Tibial nerve (tissue), 4 donors: ENCODE data around the gene DAPP1. TPM values are rescaled to one million over a fixed set of nuclear protein-coding genes. Genes with fewer than 3 reads are reported as not detected.
"Not testable (repeated sequence)": the region's sequence is repeated elsewhere in the genome, so short reads cannot be mapped to it uniquely, and the experiment has no call there.

Experiments
- DNase-seq, 2 donors: peaks; one replicate each; pipeline ENCODE4 v3.0.0-alpha.2; 2019; ENCODE audit warnings: low spot score in 2 of 2
- H3K27ac ChIP-seq, 4 donors: fragments of 200-600 bp; sonication (generic) in 3 of 4; one replicate each; pipeline ENCODE4 v1.5.1; 2017 to 2019; ENCODE audit warnings: mild to moderate bottlenecking in 1 of 4
- H3K27me3 ChIP-seq, 2 donors: fragments of 200-600 bp; sonication (generic) in 1 of 2; one replicate each; pipeline versions ENCODE4 v1.5.1 to v1.6.0; 2017 to 2019
- H3K36me3 ChIP-seq, 3 donors: fragments of 200-600 bp; sonication (generic); one replicate each; pipeline ENCODE4 v1.5.1; 2018 to 2019
- H3K4me1 ChIP-seq, 4 donors: fragments of 200-600 bp; sonication (generic) in 3 of 4; one replicate each; pipeline ENCODE4 v1.5.1; 2017 to 2019
- H3K4me3 ChIP-seq, 4 donors: fragments of 200-600 bp; sonication (generic) in 3 of 4; one replicate each; pipeline ENCODE4 v1.5.1; 2017 to 2019; ENCODE audit warnings: mild to moderate bottlenecking in 1 of 4, moderate library complexity in 1 of 4
- H3K9me3 ChIP-seq, 4 donors: fragments of 200-600 bp; sonication (generic) in 3 of 4; one replicate each; pipeline ENCODE4 v1.5.1; 2017 to 2019
- EP300 ChIP-seq, 2 donors: sonication (generic); formaldehyde crosslinking; IDR thresholded peaks; one replicate each; pipeline ENCODE4 v1.6.1; 2017; ENCODE audit warnings: antibody characterized with exemption in 2 of 2, mild to moderate bottlenecking in 1 of 2
- POLR2A ChIP-seq, 2 donors: fragments of 450-650 bp; IDR thresholded peaks; one replicate each; pipeline ENCODE4 v1.6.1; 2017; ENCODE audit warnings: antibody characterized with exemption in 2 of 2, mild to moderate bottlenecking in 2 of 2, moderate library complexity in 2 of 2
- WGBS, 2 donors: methylation state at CpG; one replicate each; pipeline ENCODE4 v1.1.5; 2018; 5-methylcytosine and 5-hydroxymethylcytosine counted together
- total RNA-seq, 4 donors: library from RNA; depleted of rRNA; stranded (reverse); fragments of >200 nt; gene quantifications; one replicate each; pipeline ENCODE4 v1.1.0, GENCODE V29; 2016
- TF ChIP-seq, protein P1 (sequence below), 5 experiments: fragments of 200-600 bp in 3 of 5; fragments of 450-650 bp in 2 of 5; sonication (generic) in 3 of 5; IDR thresholded peaks; one replicate each; pipeline ENCODE4 v1.5.1; 2016 to 2019; ENCODE audit warnings: antibody characterized with exemption in 5 of 5, mild to moderate bottlenecking in 3 of 5, moderate library complexity in 2 of 5

The DAPP1 gene
- total RNA-seq, 4 donors from 2014 or later, result 0.42 to 4.2 (median 1.2) TPM

DNA sequence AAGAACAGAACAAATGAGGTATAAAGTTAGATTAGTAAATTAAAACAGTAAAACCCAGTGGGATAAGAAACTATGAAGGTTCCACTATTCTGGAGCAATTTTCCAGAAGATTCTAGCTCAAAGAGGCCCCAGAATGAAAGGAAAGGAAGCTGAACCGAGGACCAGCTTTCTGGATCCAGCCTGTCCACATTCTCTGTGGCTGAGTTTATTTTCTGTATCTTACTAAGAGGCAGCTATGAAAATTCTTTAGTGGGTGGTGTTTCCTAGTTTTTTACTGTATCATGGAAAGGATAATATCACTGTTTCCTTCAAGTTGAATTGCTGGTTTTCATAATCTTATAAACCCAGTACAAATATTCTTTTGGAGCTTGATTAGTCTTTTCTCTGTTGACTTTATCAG, 11.8 kb downstream of the DAPP1 start:
- no peaks in the 10 kb centered on the region for H3K9me3 ChIP-seq
- H3K36me3 ChIP-seq, result no peaks in the 10 kb centered on the region
- 56 to 58% methylated on average over 1 of the region's 1 CpG for WGBS, 2 donors
- no peaks in the 10 kb centered on the region for H3K27me3 ChIP-seq
- TF ChIP-seq EP300 (IDR thresholded peaks at IDR 0.05) (no peak), POLR2A (IDR thresholded peaks at IDR 0.05) (no peak)
- TF ChIP-seq, protein P1, sequence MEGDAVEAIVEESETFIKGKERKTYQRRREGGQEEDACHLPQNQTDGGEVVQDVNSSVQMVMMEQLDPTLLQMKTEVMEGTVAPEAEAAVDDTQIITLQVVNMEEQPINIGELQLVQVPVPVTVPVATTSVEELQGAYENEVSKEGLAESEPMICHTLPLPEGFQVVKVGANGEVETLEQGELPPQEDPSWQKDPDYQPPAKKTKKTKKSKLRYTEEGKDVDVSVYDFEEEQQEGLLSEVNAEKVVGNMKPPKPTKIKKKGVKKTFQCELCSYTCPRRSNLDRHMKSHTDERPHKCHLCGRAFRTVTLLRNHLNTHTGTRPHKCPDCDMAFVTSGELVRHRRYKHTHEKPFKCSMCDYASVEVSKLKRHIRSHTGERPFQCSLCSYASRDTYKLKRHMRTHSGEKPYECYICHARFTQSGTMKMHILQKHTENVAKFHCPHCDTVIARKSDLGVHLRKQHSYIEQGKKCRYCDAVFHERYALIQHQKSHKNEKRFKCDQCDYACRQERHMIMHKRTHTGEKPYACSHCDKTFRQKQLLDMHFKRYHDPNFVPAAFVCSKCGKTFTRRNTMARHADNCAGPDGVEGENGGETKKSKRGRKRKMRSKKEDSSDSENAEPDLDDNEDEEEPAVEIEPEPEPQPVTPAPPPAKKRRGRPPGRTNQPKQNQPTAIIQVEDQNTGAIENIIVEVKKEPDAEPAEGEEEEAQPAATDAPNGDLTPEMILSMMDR (IDR thresholded peaks at IDR 0.05), result no peak
- H3K4me3 ChIP-seq, result no peak overlapping the region
- no peak for DNase-seq
- no peaks in the 10 kb centered on the region for H3K4me1 ChIP-seq
- no peak overlapping the region for H3K27ac ChIP-seq

- H3K27me3 ChIP-seq, H3K4me3 ChIP-seq, DNase-seq, H3K9me3 ChIP-seq, H3K27ac ChIP-seq, H3K4me1 ChIP-seq, H3K36me3 ChIP-seq: not testable (repeated sequence)
- WGBS, 2 donors, result 89 to 90% methylated on average over 5 of the region's 5 CpGs
These were observed 13.4 kb downstream of the DAPP1 start for GRCh38 chr4:99830051-99830450.

DNA sequence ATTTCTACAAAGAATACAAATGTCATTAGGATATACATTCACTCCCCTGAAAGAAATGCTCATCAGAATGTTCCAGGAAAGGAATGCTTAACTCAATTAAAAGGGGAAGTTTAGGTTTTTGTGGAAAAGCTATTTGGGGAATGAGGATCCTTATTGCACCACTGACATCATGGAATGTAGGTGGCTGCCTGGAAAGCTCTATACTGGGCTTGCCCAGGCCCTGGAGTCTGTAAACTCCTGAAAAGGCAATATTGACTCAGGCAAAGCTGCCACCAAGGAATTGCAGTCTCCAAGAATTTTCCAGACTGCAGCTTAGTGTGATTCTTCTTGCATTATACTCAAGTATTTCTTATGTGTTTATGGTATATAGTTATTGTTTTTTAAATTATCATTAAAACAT, 15.7 kb downstream of the DAPP1 start:
- H3K27ac ChIP-seq, result no peak overlapping the region
- H3K9me3 ChIP-seq, result no peaks in the 10 kb centered on the region
- no peak overlapping the region for H3K4me3 ChIP-seq
- TF ChIP-seq EP300 (IDR thresholded peaks at IDR 0.05) (no peak), POLR2A (IDR thresholded peaks at IDR 0.05) (no peak)
- TF ChIP-seq, protein P1 (IDR thresholded peaks at IDR 0.05), result no peak
- H3K4me1 ChIP-seq, result no peaks in the 10 kb centered on the region
- H3K27me3 ChIP-seq, result no peaks in the 10 kb centered on the region
- DNase-seq, result no peak
- no peaks in the 10 kb centered on the region for H3K36me3 ChIP-seq

- Histone ChIP-seq H3K4me1 (no peaks in the 10 kb centered on the region), H3K36me3 (no peaks in the 10 kb centered on the region), H3K9me3 (no peaks in the 10 kb centered on the region), H3K4me3 (no peak overlapping the region), H3K27ac (no peak overlapping the region), H3K27me3 (no peaks in the 10 kb centered on the region)
- TF ChIP-seq, protein P1 (IDR thresholded peaks at IDR 0.05), result no peak
- TF ChIP-seq EP300 (IDR thresholded peaks at IDR 0.05), result no peak
- no peak for TF ChIP-seq POLR2A (IDR thresholded peaks at IDR 0.05)
- no peak for DNase-seq
- WGBS, 2 donors, result 46 to 49% methylated on average over 3 of the region's 3 CpGs
These were observed 16.1 kb downstream of the DAPP1 start for GRCh38 chr4:99832758-99833157.

- DNase-seq, result no peak
- Histone ChIP-seq H3K27me3 (no peaks in the 10 kb centered on the region), H3K4me1 (no peaks in the 10 kb centered on the region), H3K9me3 (no peaks in the 10 kb centered on the region), H3K36me3 (no peaks in the 10 kb centered on the region), H3K27ac (no peak overlapping the region), H3K4me3 (no peak overlapping the region)
- 84 to 92% methylated on average over 5 of the region's 5 CpGs for WGBS, 2 donors
- TF ChIP-seq, protein P1 (IDR thresholded peaks at IDR 0.05), result no peak
- TF ChIP-seq POLR2A (IDR thresholded peaks at IDR 0.05), result no peak
- TF ChIP-seq EP300 (IDR thresholded peaks at IDR 0.05), result no peak
These were observed 17.1 kb downstream of the DAPP1 start for GRCh38 chr4:99833756-99834155.

DNA sequence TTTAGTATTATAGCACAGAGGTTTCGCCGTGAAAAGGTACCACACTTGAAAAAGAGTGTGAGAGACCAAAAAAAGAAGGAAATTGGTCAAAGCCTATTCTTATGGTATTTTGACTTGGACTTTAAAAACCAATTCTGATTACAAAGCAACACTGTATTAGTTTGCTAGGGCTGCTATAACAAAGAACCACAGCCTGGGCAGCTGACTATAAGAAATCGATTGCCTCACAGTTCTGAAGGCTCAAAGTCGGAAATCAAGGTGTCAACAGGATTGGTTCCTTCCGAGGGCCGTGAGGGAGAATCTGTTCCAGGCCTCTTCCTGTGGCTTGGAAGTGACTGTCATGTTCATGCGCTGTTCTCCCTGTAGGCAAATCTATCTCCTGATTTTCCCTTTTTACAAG, 17.9 kb downstream of the DAPP1 start:
- H3K9me3 ChIP-seq, result no peaks in the 10 kb centered on the region
- 93 to 95% methylated on average over 7 of the region's 7 CpGs for WGBS, 2 donors
- TF ChIP-seq EP300 (IDR thresholded peaks at IDR 0.05) (no peak), POLR2A (IDR thresholded peaks at IDR 0.05) (no peak)
- TF ChIP-seq, protein P1 (IDR thresholded peaks at IDR 0.05), result no peak
- no peak overlapping the region for H3K27ac ChIP-seq
- H3K4me1 ChIP-seq, result no peaks in the 10 kb centered on the region
- no peaks in the 10 kb centered on the region for H3K36me3 ChIP-seq
- DNase-seq, result no peak
- H3K27me3 ChIP-seq, result no peaks in the 10 kb centered on the region
- no peak overlapping the region for H3K4me3 ChIP-seq
